SH-SY5Y (cell line): ENCODE measurements around the gene POLR1A.

Experiments used
- GATA2 ChIP-seq: IDR thresholded peaks from 2 replicates; pipeline ENCODE4 v1.6.1; 2011; ENCODE audit warnings: mild to moderate bottlenecking, low read depth, low read length
- GATA3 ChIP-seq: IDR thresholded peaks from 2 replicates; pipeline ENCODE4 v1.6.1; 2011; ENCODE audit warnings: low read depth, mild to moderate bottlenecking, low read length, moderate library complexity

- no peak for TF ChIP-seq GATA3
- TF ChIP-seq GATA2 = no peak
Observed at GRCh38 chr2:85981579-85982247, 124.0 kb downstream of the POLR1A start.
